ENCODE measurements around the gene NRDE2.

Gene NRDE2

GRCh38 chr14:90296641-90297040, 35.1 kb downstream of the NRDE2 start:
- no peak for DNase-seq (ENCODE audit: low spot score)

- DNase-seq (ENCODE audit: low spot score) = no peak
Observed at GRCh38 chr14:90295870-90296516, 35.7 kb downstream of the NRDE2 start.

GRCh38 chr14:90294872-90295271, 36.9 kb downstream of the NRDE2 start:
- no peak for DNase-seq (ENCODE audit: low spot score)

GRCh38 chr14:90293766-90294730, 37.7 kb downstream of the NRDE2 start:
- no peak for DNase-seq (ENCODE audit: low spot score)

- no peak for DNase-seq (ENCODE audit: low spot score)
Observed at GRCh38 chr14:90291699-90292098, 40.0 kb downstream of the NRDE2 start.

- DNase-seq (ENCODE audit: low spot score) = no peak
Observed at GRCh38 chr14:90290337-90291011, 41.3 kb downstream of the NRDE2 start.

- no peak for DNase-seq (ENCODE audit: low spot score)
Observed at GRCh38 chr14:90288651-90289355, 42.9 kb downstream of the NRDE2 start.

- no peak for DNase-seq (ENCODE audit: low spot score)
Observed at GRCh38 chr14:90287791-90288190, 44.0 kb downstream of the NRDE2 start.

GRCh38 chr14:90281756-90282155, 50.0 kb downstream of the NRDE2 start:
- no peak for DNase-seq (ENCODE audit: low spot score)

- no peak for DNase-seq (ENCODE audit: low spot score)
Observed at GRCh38 chr14:90281261-90281660, 50.5 kb downstream of the NRDE2 start.

GRCh38 chr14:90280096-90280495, 51.6 kb downstream of the NRDE2 start:
- DNase-seq (ENCODE audit: low spot score) = no peak

GRCh38 chr14:90278199-90279175, 53.3 kb downstream of the NRDE2 start:
- no peak for DNase-seq (ENCODE audit: low spot score)

GRCh38 chr14:90277581-90278198, 54.1 kb downstream of the NRDE2 start:
- no peak for DNase-seq (ENCODE audit: low spot score)

GRCh38 chr14:90276646-90277367, 54.9 kb downstream of the NRDE2 start:
- no peak for DNase-seq (ENCODE audit: low spot score)

GRCh38 chr14:90275820-90276219, 55.9 kb downstream of the NRDE2 start:
- DNase-seq (ENCODE audit: low spot score) = no peak

- DNase-seq (ENCODE audit: low spot score) = no peak
Observed at GRCh38 chr14:90275458-90275814, 56.3 kb downstream of the NRDE2 start.

GRCh38 chr14:90274808-90275457, 56.8 kb downstream of the NRDE2 start:
- DNase-seq (ENCODE audit: low spot score) = no peak

- no peak for DNase-seq (ENCODE audit: low spot score)
Observed at GRCh38 chr14:90274019-90274418, 57.7 kb downstream of the NRDE2 start.

GRCh38 chr14:90273532-90273931, 58.2 kb downstream of the NRDE2 start:
- DNase-seq (ENCODE audit: low spot score) = no peak
